Kidney (tissue), 2 donors: Measurements from ENCODE around the gene FOXD4L1. TPM values are rescaled to one million over a fixed set of nuclear protein-coding genes. Genes with fewer than 3 reads are reported as not detected.

ENCODE experiments used
- polyA plus RNA-seq: library from polyadenylated mRNA; stranded (reverse); fragments of 350-450 nt; fragmentation: Illumina TruSeq; extraction: RNeasy Lipid Tissue Mini Kit (QIAGEN cat#74804); gene quantifications from one replicate; pipeline ENCODE4 v1.2.3, GENCODE V29; 2014; ENCODE audit warnings: low read depth, low replicate concordance; ENCODE audit not compliant: insufficient read depth
- total RNA-seq: library from RNA; stranded (reverse); fragmentation: NEBNext Ultra II Directional; extraction: Animal tissue kit (Norgen Biotek cat#: 25700); gene quantifications from one replicate; pipeline ENCODE4 v1.2.1, GENCODE V29; 2021
- donor health status: DM: yes; HTN: yes; CAD: no.

The FOXD4L1 gene
- total and polyA plus RNA-seq, 2 donors from 2014 or later: 0.19 TPM; not detected in 1

Other genes with a start within 250 kb of the FOXD4L1 start
- gene PAX8, start 219.7 kb upstream of the FOXD4L1 start, total RNA-seq: 607 TPM
- gene PAX8, start 219.7 kb upstream of the FOXD4L1 start, polyA plus RNA-seq: 199 TPM
- 31.0 TPM for gene ZNG1B, start 61.0 kb upstream of the FOXD4L1 start, total RNA-seq
- 32.7 TPM for gene ZNG1B, start 61.0 kb upstream of the FOXD4L1 start, polyA plus RNA-seq
- 28.4 TPM for gene RABL2A, start 128.6 kb downstream of the FOXD4L1 start, total RNA-seq
- 12.8 TPM for gene RABL2A, start 128.6 kb downstream of the FOXD4L1 start, polyA plus RNA-seq